ENCODE results near the gene PHRF1.

GRCh38 chr11:569158-569885 is 6.9 kb upstream of the PHRF1 start:
- TF ChIP-seq, protein P1, sequence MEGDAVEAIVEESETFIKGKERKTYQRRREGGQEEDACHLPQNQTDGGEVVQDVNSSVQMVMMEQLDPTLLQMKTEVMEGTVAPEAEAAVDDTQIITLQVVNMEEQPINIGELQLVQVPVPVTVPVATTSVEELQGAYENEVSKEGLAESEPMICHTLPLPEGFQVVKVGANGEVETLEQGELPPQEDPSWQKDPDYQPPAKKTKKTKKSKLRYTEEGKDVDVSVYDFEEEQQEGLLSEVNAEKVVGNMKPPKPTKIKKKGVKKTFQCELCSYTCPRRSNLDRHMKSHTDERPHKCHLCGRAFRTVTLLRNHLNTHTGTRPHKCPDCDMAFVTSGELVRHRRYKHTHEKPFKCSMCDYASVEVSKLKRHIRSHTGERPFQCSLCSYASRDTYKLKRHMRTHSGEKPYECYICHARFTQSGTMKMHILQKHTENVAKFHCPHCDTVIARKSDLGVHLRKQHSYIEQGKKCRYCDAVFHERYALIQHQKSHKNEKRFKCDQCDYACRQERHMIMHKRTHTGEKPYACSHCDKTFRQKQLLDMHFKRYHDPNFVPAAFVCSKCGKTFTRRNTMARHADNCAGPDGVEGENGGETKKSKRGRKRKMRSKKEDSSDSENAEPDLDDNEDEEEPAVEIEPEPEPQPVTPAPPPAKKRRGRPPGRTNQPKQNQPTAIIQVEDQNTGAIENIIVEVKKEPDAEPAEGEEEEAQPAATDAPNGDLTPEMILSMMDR (IDR thresholded peaks at IDR 0.05): no peak
- TF ChIP-seq ZBTB33 (IDR thresholded peaks at IDR 0.05; ENCODE audit: borderline replicate concordance, low read depth) (no peak), SMC3 (IDR thresholded peaks at IDR 0.05; ENCODE audit: low read depth, low read length) (no peak), MAX (IDR thresholded peaks at IDR 0.05; ENCODE audit: low read depth) (no peak), REST (IDR thresholded peaks at IDR 0.05; ENCODE audit: low read depth, low read length) (no peak), POLR2AphosphoS5 (IDR thresholded peaks at IDR 0.05; ENCODE audit: low read depth, low read length) (no peak), NRF1 (IDR thresholded peaks at IDR 0.05; ENCODE audit: low read depth, low read length) (no peak), EP300 (IDR thresholded peaks at IDR 0.05; ENCODE audit: borderline replicate concordance in 1 of 2, low read depth in 1 of 2, low read length in 1 of 2) (no peak), CHD2 (IDR thresholded peaks at IDR 0.05; ENCODE audit: low read length, partially characterized antibody) (no peak), USF2 (IDR thresholded peaks at IDR 0.05; ENCODE audit: borderline replicate concordance, low read depth, low read length) (no peak)
